ENCODE results near the gene KNDC1.
A peak's percentile ranks its signal among the peaks of the same experiment; 100 is the strongest.
"Not testable (repeated sequence)": the region's sequence is repeated elsewhere in the genome, so short reads cannot be mapped to it uniquely, and the experiment has no call there.

Gene KNDC1

DNA sequence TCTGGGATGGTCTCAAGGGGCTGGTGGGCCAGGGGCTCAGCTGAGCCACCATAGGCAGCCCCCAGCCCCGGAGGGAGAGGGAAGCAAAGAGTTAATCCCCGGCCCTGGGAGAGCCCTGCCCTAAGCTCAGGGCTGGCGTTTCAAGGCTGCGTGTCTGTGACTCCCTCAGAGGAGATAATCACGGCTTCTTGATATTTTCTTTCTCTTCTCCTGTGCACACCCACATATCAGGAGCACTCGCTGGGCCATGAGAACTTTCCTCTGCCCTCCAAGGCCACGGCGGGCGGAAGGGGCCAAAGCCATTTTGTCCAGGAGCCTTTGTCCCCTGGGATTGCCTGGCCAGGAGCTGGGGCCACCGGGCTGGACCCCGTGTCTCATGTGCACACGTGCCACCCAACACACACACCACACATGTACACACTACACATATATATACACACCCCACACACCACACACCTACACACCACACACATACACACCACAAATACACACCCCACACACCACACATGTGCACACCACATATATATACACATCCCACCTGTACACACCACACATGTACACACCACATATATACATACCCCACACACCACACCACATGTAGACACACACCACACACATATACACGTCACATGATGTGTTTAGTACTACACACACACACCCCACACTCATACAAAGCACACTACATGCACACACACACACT, 94.6 kb downstream of the KNDC1 start:
- DNase-seq (ENCODE audit: insufficient read length, low spot score) (no peak), FAIRE-seq (peak; percentile 90)

GRCh38 chr10:133255323-133255722, 95.3 kb downstream of the KNDC1 start:
- DNase-seq (ENCODE audit: insufficient read length, low spot score) = no peak
- no peak for FAIRE-seq

GRCh38 chr10:133257489-133258065, 97.6 kb downstream of the KNDC1 start:
- no peak for FAIRE-seq
- DNase-seq (ENCODE audit: insufficient read length, low spot score) = no peak

GRCh38 chr10:133258066-133258817, 98.2 kb downstream of the KNDC1 start:
- DNase-seq (ENCODE audit: insufficient read length, low spot score) (no peak), FAIRE-seq (no peak)

- FAIRE-seq = peak; percentile 95
- DNase-seq (ENCODE audit: insufficient read length, low spot score) = peak; percentile 88
Measured at GRCh38 chr10:133258818-133259601, 99.0 kb downstream of the KNDC1 start.

- no peak for DNase-seq (ENCODE audit: insufficient read length, low spot score)
- no peak for FAIRE-seq
Measured at GRCh38 chr10:133259602-133259989, 99.6 kb downstream of the KNDC1 start.

DNA sequence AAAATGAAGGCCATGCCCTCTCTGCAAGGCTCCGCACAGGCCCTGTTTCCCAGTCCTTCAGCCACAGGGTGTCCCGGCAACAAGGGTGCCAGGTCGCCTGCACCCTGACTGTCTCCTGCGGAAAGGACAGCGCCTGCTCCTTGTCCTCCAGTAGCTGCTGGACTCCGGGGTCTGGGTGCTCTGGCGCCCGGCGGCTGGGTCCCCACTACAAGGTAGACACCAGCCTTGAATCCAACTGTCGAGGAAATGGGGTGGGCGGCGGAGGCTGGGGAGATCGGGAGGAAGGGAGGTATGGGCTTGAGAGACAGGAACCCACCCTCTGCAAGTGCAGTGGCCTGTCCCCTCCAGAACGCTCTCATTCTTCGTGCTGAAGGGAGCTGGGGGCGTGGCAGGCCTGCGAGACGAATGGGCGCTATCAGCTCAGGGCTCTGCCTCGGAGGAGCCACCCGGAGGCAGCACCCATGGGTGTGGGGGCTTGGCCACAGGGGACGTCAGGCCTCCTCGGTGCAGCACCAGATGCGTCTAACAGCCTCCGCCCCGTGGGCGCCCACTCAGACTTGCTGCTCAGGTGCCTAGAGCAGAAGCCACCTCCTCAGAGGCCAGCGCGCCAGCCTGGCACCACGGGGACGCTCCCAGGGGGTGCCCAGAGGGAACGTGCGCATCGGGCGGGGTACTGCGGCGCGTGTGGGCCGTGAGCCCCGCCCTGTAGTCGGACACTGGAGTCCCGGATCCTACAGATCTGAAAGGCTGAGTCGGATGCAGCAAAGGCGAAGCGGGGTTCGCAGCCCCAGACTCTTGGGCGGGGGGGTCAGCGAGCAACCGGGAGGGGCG, 101.1 kb downstream of the KNDC1 start:
- no peak for FAIRE-seq
- DNase-seq (ENCODE audit: insufficient read length, low spot score) = no peak

DNA sequence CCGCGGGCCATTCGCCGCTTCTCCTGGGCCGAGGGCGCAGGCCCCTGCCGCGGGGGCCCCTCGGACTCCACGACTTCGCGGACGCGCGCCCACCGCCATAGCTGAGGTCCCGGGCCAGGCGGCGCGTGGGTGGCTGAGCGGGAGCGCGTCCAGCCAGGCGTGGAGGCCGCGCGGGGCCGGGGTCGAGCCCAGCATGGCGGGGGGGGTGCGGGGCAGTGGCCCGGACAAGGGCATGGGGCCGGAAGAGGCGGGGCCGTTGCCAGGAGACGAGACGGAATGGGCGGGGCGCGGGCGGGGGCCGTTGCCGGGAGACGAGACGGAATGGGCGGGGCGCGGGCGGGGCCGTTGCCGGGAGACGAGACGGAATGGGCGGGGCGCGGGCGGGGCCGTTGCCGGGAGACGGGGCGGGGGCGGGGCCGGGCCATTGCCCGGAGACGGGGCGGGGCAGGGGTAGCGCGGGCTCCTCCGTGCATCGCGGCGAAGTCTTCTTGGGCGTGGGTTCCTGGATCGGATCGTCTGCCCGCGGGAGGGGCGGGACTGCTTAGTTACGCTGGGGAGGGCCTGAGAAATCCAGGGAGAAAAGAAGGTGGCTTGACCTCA, 101.8 kb downstream of the KNDC1 start:
- DNase-seq (ENCODE audit: insufficient read length, low spot score) (peak; percentile 48), FAIRE-seq (no peak)

GRCh38 chr10:133262696-133263095, 102.7 kb downstream of the KNDC1 start:
- FAIRE-seq (no peak), DNase-seq (ENCODE audit: insufficient read length, low spot score) (no peak)

DNA sequence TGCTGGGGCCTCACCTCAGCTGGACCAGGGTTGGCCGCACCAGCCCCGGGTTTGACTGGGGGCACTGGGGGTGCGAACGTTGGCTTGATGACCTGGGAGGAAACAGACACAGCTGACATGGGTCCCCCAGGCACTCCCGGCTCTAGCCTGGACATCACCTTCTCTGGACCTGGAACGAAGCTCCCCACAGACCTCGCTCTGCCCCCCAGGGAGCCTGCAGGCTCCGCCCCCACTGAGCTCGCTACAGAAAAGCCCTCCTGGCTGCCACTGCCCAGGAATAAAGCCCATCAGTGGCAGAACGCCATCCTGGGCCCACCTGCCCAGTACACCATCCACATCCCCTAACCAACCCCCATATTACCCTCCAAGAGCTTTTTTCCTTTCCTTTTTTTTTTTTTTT, 103.7 kb downstream of the KNDC1 start:
- no peak for FAIRE-seq
- DNase-seq (ENCODE audit: insufficient read length, low spot score) = no peak

- DNase-seq (ENCODE audit: insufficient read length, low spot score) (no peak), FAIRE-seq (no peak)
Measured at GRCh38 chr10:133264461-133264860, 104.4 kb downstream of the KNDC1 start.

GRCh38 chr10:133265052-133265451, 105.0 kb downstream of the KNDC1 start:
- not testable (repeated sequence) for DNase-seq (ENCODE audit: insufficient read length, low spot score); FAIRE-seq

- DNase-seq (ENCODE audit: insufficient read length, low spot score) (no peak), FAIRE-seq (no peak)
Measured at GRCh38 chr10:133266056-133266795, 106.2 kb downstream of the KNDC1 start.

DNA sequence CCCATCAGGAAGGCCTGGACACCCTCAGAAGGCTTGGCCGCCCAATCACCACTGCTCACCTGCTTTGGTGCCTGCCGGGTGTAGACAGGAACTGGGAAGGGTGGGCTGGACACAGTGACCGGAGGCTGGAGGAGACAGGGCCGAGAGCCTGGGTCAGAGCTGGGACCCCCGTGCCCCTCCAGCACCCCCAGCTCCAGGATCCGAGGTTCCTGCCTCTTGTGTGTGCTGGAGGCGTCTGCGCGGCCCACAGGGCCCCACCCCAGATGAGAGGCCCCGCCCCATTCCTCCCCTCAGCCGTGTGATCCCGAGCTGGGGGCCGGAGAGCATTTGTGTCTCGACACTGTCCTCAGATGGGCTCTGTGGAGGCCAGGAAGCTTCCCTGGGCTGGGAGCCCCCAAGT, 107.3 kb downstream of the KNDC1 start:
- DNase-seq (ENCODE audit: insufficient read length, low spot score) (no peak), FAIRE-seq (no peak)

DNA sequence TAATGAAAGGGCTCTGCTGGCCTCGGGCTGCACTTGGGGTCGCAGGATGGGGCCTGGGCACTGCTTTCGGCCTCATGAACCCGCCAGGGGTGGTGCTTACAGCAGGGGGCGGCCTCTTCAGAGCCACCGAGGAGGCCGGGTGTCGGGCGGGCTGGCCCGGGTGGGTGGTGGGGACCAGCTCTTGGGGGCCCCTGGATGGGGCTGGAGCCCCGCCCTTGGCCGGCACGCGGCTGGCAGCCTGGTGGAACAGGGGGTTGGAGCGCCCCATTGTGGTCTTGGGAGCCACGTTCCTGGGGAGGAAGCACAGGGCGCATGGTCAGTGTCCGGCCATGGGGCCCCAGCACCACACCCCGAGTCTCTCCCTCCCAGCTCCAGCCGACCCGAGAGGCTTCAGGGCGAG, 107.8 kb downstream of the KNDC1 start:
- no peak for FAIRE-seq
- DNase-seq (ENCODE audit: insufficient read length, low spot score) = no peak

DNA sequence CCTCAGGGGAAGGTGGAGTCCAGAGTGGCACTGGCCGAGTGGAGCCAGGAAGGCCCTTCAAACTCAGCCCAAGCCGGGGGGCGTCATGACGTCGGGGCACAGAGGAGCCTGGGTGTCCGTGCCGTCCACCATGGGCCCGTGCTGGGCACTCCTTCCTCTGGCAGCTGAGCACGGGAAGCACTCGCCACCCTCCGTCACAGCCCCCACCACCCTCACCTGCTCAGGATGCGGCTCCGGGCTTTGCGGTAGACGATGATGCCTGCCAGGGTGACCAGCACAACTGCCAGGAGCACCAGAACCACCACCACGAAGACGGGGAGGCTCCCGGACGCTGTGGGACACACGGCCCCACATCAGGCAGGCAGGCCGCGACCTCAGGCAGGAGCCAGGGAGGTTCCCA, 108.5 kb downstream of the KNDC1 start:
- DNase-seq (ENCODE audit: insufficient read length, low spot score) = no peak

DNA sequence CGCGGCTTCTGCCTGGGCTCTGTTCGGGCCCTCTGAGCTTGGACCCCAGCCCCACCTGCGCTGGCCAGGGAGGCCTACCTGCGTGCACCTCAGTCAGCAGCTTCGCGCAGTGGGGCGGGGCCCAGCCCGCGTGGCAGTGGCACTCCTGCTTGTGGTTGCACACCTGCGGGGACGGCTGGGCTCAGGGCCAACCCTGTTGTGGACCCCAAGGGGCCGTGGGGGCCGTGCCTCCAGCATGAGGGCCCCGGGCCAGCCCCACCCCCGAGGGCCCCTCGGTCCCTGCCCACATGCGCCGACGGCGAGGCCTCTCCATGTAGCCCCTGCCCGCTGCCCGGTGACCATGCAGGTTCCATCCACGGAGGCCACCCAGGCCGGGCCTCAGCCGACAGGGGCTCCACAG, 109.3 kb downstream of the KNDC1 start:
- no peak for FAIRE-seq
- DNase-seq (ENCODE audit: insufficient read length, low spot score) = no peak

More for the DNA sequence above, 108.5 kb downstream of the KNDC1 start:
- no peak for FAIRE-seq

DNA sequence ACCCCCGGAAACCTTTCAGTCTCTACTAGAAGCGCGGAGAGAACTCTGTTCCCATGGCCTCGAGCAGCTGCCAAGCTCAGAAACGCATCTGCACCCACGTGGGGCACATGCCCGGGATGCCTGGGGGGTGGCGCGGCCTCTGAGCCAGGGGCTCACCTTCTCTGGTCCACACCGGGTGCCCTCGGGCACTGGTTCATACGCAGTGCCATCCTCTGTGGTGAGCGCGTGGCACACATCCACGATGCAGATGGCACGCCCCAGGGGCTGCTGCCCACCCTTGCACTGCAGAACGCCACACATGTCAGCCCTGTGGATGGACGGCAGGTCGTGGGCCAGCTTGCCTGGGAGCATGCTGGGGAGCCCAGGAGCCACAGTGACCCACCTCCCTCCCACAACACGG, 110.2 kb downstream of the KNDC1 start:
- FAIRE-seq (no peak), DNase-seq (ENCODE audit: insufficient read length, low spot score) (no peak)

GRCh38 chr10:133270773-133271297, 110.8 kb downstream of the KNDC1 start:
- no peak for FAIRE-seq

More at GRCh38 chr10:133270773-133271297, 110.8 kb downstream of the KNDC1 start:
- DNase-seq (ENCODE audit: insufficient read length, low spot score) = no peak

Measured in HTR-8/SVneo (cell line).